CD4-positive, alpha-beta memory T cell (primary cell): Measurements from ENCODE around the gene ANKK1. TPM values are rescaled to one million over a fixed set of nuclear protein-coding genes. Genes with fewer than 3 reads are reported as not detected.

Experiments
- CTCF ChIA-PET: fragments of 350-600 bp; sonication (Branson Sonifier 250); formaldehyde crosslinking; loops from one replicate; lab custom pipeline; 2021; ENCODE audit warnings: inconsistent platforms; ENCODE audit not compliant: partially characterized antibody; lab: Charles Lee
- POLR2A ChIA-PET: fragments of 350-600 bp; sonication (Branson Sonifier 250); formaldehyde crosslinking; loops from one replicate; lab custom pipeline; 2021; ENCODE audit not compliant: partially characterized antibody; lab: Charles Lee
- DNase-seq, 5 donors: peaks; one replicate each; pipeline versions ENCODE4 v3.0.0 to v3.0.0-alpha.2; 2020 to 2022; ENCODE audit warnings: mixed read lengths in 1 of 5
- H3K27ac ChIP-seq: one replicate; pipeline ENCODE4 v1.7.0; 2013; ENCODE audit warnings: low read depth, low read length
- H3K27me3 ChIP-seq: 2 replicates; pipeline ENCODE4 v1.7.0; 2013; ENCODE audit warnings: mild to moderate bottlenecking, low read length, moderate library complexity; ENCODE audit not compliant: insufficient read depth
- H3K36me3 ChIP-seq: 2 replicates; pipeline ENCODE4 v1.7.0; 2013; ENCODE audit warnings: mild to moderate bottlenecking, low read length, moderate library complexity; ENCODE audit not compliant: insufficient read depth
- H3K4me1 ChIP-seq: 2 replicates; pipeline ENCODE4 v1.7.0; 2013; ENCODE audit warnings: mild to moderate bottlenecking, low read length, moderate library complexity; ENCODE audit not compliant: insufficient read depth
- H3K4me3 ChIP-seq, 2 donors: one replicate each; pipeline ENCODE4 v1.7.0; 2013; ENCODE audit warnings: low read length in 2 of 2, mild to moderate bottlenecking in 1 of 2
- H3K9me3 ChIP-seq, 2 donors: one replicate each; pipeline ENCODE4 v1.7.0; 2013; ENCODE audit warnings: low read length in 2 of 2, control low read depth in 1 of 2; ENCODE audit not compliant: control insufficient read depth in 1 of 2
- H3K27ac Mint-ChIP-seq, 7 donors: one replicate each; pipeline ENCODE4 v1.8.0; 2020 to 2021; ENCODE audit warnings: mixed read lengths in 7 of 7, mild to moderate bottlenecking in 6 of 7, inconsistent platforms in 3 of 7, moderate library complexity in 3 of 7
- H3K27me3 Mint-ChIP-seq, 2 donors: one replicate each; pipeline ENCODE4 v1.8.0; 2020 to 2021; ENCODE audit warnings: mixed read lengths in 2 of 2
- H3K36me3 Mint-ChIP-seq, 2 donors: one replicate each; pipeline ENCODE4 v1.8.0; 2020 to 2021; ENCODE audit warnings: mixed read lengths in 2 of 2, inconsistent platforms in 1 of 2, mild to moderate bottlenecking in 1 of 2
- H3K4me1 Mint-ChIP-seq, 4 donors: one replicate each; pipeline ENCODE4 v1.8.0; 2020 to 2021; ENCODE audit warnings: mixed read lengths in 4 of 4, mild to moderate bottlenecking in 1 of 4
- H3K4me3 Mint-ChIP-seq, 8 donors: one replicate each; pipeline ENCODE4 v1.8.0; 2020 to 2021; ENCODE audit warnings: mixed read lengths in 8 of 8, mild to moderate bottlenecking in 7 of 8, moderate library complexity in 6 of 8, inconsistent platforms in 3 of 8
- H3K9me3 Mint-ChIP-seq, 8 donors: one replicate each; pipeline ENCODE4 v1.8.0; 2020 to 2021; ENCODE audit warnings: mixed read lengths in 8 of 8, mild to moderate bottlenecking in 5 of 8, inconsistent platforms in 3 of 8, moderate library complexity in 1 of 8
- intact Hi-C: fragments of 100-400 bp; cut with micrococcal nuclease; formaldehyde crosslinking; loops from one replicate; pipeline ENCODE4 v1.15.1; 2023
- polyA plus RNA-seq, 2 donors: library from polyadenylated mRNA; unstranded; fragments of 300-500 nt; fragmentation: Illumina TruSeq; gene quantifications; one replicate each; pipeline ENCODE4 v1.2.3, GENCODE V29; 2021
- total RNA-seq, 2 experiments: library from RNA; stranded (reverse); gene quantifications; one replicate each; pipeline ENCODE4 v1.2.3, GENCODE V29; 2021

Gene ANKK1
- total and polyA plus RNA-seq, 4 experiments from 2014 or later = 0.24 to 3.8 (median 2.7) TPM; not detected in 1

- Histone ChIP-seq H3K36me3 (no peaks in the 10 kb centered on the region), H3K4me1 (no peaks in the 10 kb centered on the region), H3K27ac (no peak overlapping the region), H3K27me3 (no peaks in the 10 kb centered on the region), H3K4me3 (no peak overlapping the region), H3K9me3 (no peaks in the 10 kb centered on the region)
- H3K27me3 Mint-ChIP-seq = peaks cover 0 to 7% of the 10 kb centered on the region in 2 donors
- no peak overlapping the region for H3K27ac Mint-ChIP-seq
- no peaks in the 10 kb centered on the region for H3K36me3 Mint-ChIP-seq
- ChIA-PET CTCF (interaction anchor here (0.7 kb wide), 1 partner anchor 330 kb away, joined by 3 read pairs; no protein-coding TSS in a partner anchor), POLR2A (no interaction called here)
- intact Hi-C loops = no loop called here
- no peaks in the 10 kb centered on the region for H3K9me3 Mint-ChIP-seq
- no peak for DNase-seq
- H3K4me1 Mint-ChIP-seq = peaks cover 0 to 2% (median 0%) of the 10 kb centered on the region in 4 donors
- no peak overlapping the region for H3K4me3 Mint-ChIP-seq
These were observed 31.9 kb downstream of the ANKK1 start for GRCh38 chr11:113419454-113420003.

GRCh38 chr11:113420808-113421207, 33.2 kb downstream of the ANKK1 start:
- H3K27ac Mint-ChIP-seq = no peak overlapping the region
- CTCF ChIA-PET = no interaction called here
- intact Hi-C loops = no loop called here

GRCh38 chr11:113426686-113427085, 39.1 kb downstream of the ANKK1 start:
- H3K36me3 Mint-ChIP-seq = no peaks in the 10 kb centered on the region
- no peak overlapping the region for H3K4me3 Mint-ChIP-seq

More at GRCh38 chr11:113420808-113421207, 33.2 kb downstream of the ANKK1 start:
- H3K27me3 Mint-ChIP-seq = peaks cover 0 to 5% of the 10 kb centered on the region in 2 donors
- H3K27me3 ChIP-seq = no peaks in the 10 kb centered on the region
- no peak overlapping the region for H3K4me3 ChIP-seq
- POLR2A ChIA-PET = no interaction called here
- no peaks in the 10 kb centered on the region for H3K36me3 Mint-ChIP-seq
- no peaks in the 10 kb centered on the region for H3K9me3 ChIP-seq
- no peak overlapping the region for H3K4me3 Mint-ChIP-seq
- H3K36me3 ChIP-seq = no peaks in the 10 kb centered on the region
- DNase-seq = no peak
- H3K27ac ChIP-seq = no peak overlapping the region
- H3K9me3 Mint-ChIP-seq = no peaks in the 10 kb centered on the region
- H3K4me1 Mint-ChIP-seq = peaks cover 0 to 2% (median 0%) of the 10 kb centered on the region in 4 donors
- no peaks in the 10 kb centered on the region for H3K4me1 ChIP-seq

GRCh38 chr11:113431746-113432145, 44.2 kb downstream of the ANKK1 start:
- Histone ChIP-seq H3K4me3 (no peak overlapping the region), H3K27ac (no peak overlapping the region), H3K4me1 (no peaks in the 10 kb centered on the region), H3K9me3 (no peaks in the 10 kb centered on the region), H3K36me3 (no peaks in the 10 kb centered on the region), H3K27me3 (no peaks in the 10 kb centered on the region)
- ChIA-PET CTCF (no interaction called here), POLR2A (no interaction called here)
- no peaks in the 10 kb centered on the region for H3K36me3 Mint-ChIP-seq
- DNase-seq = no peak
- H3K27ac Mint-ChIP-seq = no peak overlapping the region
- no peaks in the 10 kb centered on the region for H3K9me3 Mint-ChIP-seq
- H3K27me3 Mint-ChIP-seq = peaks cover 0 to 10% of the 10 kb centered on the region in 2 donors
- intact Hi-C loops = no loop called here
- H3K4me3 Mint-ChIP-seq = no peak overlapping the region
- H3K4me1 Mint-ChIP-seq = no peaks in the 10 kb centered on the region

More at GRCh38 chr11:113426686-113427085, 39.1 kb downstream of the ANKK1 start:
- intact Hi-C loops = no loop called here
- no peaks in the 10 kb centered on the region for H3K36me3 ChIP-seq
- peaks cover 0 to 5% of the 10 kb centered on the region in 2 donors for H3K27me3 Mint-ChIP-seq
- H3K4me1 ChIP-seq = no peaks in the 10 kb centered on the region
- no peak overlapping the region for H3K27ac Mint-ChIP-seq
- H3K4me3 ChIP-seq = no peak overlapping the region
- H3K27ac ChIP-seq = no peak overlapping the region
- no peak for DNase-seq
- no peaks in the 10 kb centered on the region for H3K9me3 Mint-ChIP-seq
- H3K27me3 ChIP-seq = no peaks in the 10 kb centered on the region
- CTCF ChIA-PET = no interaction called here
- H3K4me1 Mint-ChIP-seq = no peaks in the 10 kb centered on the region
- POLR2A ChIA-PET = no interaction called here
- no peaks in the 10 kb centered on the region for H3K9me3 ChIP-seq

- no peak overlapping the region for H3K4me3 Mint-ChIP-seq
- H3K9me3 ChIP-seq = no peaks in the 10 kb centered on the region
- H3K36me3 Mint-ChIP-seq = no peaks in the 10 kb centered on the region
- ChIA-PET CTCF (no interaction called here), POLR2A (no interaction called here)
- H3K27ac ChIP-seq = no peak overlapping the region
- no peak overlapping the region for H3K27ac Mint-ChIP-seq
- H3K9me3 Mint-ChIP-seq = no peaks in the 10 kb centered on the region
- H3K36me3 ChIP-seq = no peaks in the 10 kb centered on the region
- no peaks in the 10 kb centered on the region for H3K27me3 ChIP-seq
- intact Hi-C loops = no loop called here
- H3K27me3 Mint-ChIP-seq = peaks cover 0 to 12% of the 10 kb centered on the region in 2 donors
- no peak for DNase-seq
- no peaks in the 10 kb centered on the region for H3K4me1 ChIP-seq
- no peak overlapping the region for H3K4me3 ChIP-seq
- no peaks in the 10 kb centered on the region for H3K4me1 Mint-ChIP-seq
These were observed 47.8 kb downstream of the ANKK1 start for GRCh38 chr11:113435190-113435968.

- H3K27ac Mint-ChIP-seq = no peak overlapping the region
- H3K27ac ChIP-seq = no peak overlapping the region
- CTCF ChIA-PET = no interaction called here
- no peaks in the 10 kb centered on the region for H3K36me3 Mint-ChIP-seq
- H3K9me3 ChIP-seq = no peaks in the 10 kb centered on the region
- no peaks in the 10 kb centered on the region for H3K4me1 Mint-ChIP-seq
- H3K27me3 ChIP-seq = no peaks in the 10 kb centered on the region
- H3K4me3 ChIP-seq = no peak overlapping the region
- no peaks in the 10 kb centered on the region for H3K4me1 ChIP-seq
- POLR2A ChIA-PET = no interaction called here
- no peak overlapping the region for H3K4me3 Mint-ChIP-seq
- no peak for DNase-seq
- no peaks in the 10 kb centered on the region for H3K36me3 ChIP-seq
- H3K9me3 Mint-ChIP-seq = no peaks in the 10 kb centered on the region
- intact Hi-C loops = no loop called here
- H3K27me3 Mint-ChIP-seq = peaks cover 0 to 14% of the 10 kb centered on the region in 2 donors
These were observed 49.2 kb downstream of the ANKK1 start for GRCh38 chr11:113436672-113437252.

GRCh38 chr11:113440816-113441215, 53.2 kb downstream of the ANKK1 start:
- Histone ChIP-seq H3K27me3 (no peaks in the 10 kb centered on the region), H3K36me3 (no peaks in the 10 kb centered on the region), H3K27ac (no peak overlapping the region), H3K9me3 (no peaks in the 10 kb centered on the region), H3K4me3 (no peak overlapping the region), H3K4me1 (no peaks in the 10 kb centered on the region)
- H3K27ac Mint-ChIP-seq = no peak overlapping the region
- ChIA-PET CTCF (interaction anchor here (1.1 kb wide), 1 partner anchor 73 kb away, joined by 3 read pairs; no protein-coding TSS in a partner anchor), POLR2A (no interaction called here)
- H3K9me3 Mint-ChIP-seq = no peaks in the 10 kb centered on the region
- no peaks in the 10 kb centered on the region for H3K4me1 Mint-ChIP-seq
- peaks cover 6 to 7% of the 10 kb centered on the region in 2 donors for H3K27me3 Mint-ChIP-seq
- no peak for DNase-seq
- no peaks in the 10 kb centered on the region for H3K36me3 Mint-ChIP-seq
- no peak overlapping the region for H3K4me3 Mint-ChIP-seq
- intact Hi-C loops = no loop called here
